ENCODE results near the gene KLRK1.
A peak's percentile ranks its signal among the peaks of the same experiment; 100 is the strongest.
"Not testable (repeated sequence)": the region's sequence is repeated elsewhere in the genome, so short reads cannot be mapped to it uniquely, and the experiment has no call there.

KLRK1 gene

GRCh38 chr12:10387498-10387897 is 2.3 kb downstream of the KLRK1 start:
- DNase-seq, result not testable (repeated sequence)

DNA sequence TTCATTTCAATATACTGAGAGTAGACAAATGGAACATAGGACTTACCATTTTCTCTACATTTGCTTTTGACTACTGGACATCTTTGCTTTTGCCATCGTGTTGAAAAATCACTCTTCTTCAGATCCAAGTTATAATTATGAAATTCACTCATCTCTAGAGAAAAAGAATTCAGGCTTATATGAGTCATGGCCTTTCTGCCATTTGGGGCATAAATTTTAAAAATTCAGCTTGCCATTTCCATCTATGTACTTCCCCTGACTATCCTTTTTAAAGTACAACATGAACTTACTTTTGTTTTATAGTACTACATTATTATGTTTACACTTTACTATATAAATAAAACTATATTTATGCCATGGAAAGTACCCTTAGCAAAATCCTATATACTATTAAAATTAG is 3.0 kb downstream of the KLRK1 start:
- DNase-seq, result no peak

DNA sequence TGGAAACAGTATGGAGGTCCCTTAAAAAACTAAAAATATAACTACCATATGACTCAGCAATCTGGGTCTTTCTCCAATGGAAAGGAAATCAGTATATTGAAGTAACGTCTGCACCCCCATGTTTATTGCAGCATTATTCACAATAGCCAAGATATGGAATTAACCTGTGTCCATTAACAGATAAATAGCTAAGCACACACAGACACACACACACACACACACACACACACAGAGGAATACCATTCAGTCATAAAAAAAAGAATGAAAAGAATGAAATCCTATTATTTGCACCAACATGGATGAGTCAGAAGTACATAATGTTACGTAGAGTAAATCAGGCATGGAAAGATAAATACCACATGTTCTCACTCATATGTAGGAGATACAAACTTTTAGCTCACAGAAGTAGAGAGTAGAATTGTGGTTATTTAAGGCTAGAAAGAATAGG is 4.7 kb downstream of the KLRK1 start:
- no peak for DNase-seq

DNA sequence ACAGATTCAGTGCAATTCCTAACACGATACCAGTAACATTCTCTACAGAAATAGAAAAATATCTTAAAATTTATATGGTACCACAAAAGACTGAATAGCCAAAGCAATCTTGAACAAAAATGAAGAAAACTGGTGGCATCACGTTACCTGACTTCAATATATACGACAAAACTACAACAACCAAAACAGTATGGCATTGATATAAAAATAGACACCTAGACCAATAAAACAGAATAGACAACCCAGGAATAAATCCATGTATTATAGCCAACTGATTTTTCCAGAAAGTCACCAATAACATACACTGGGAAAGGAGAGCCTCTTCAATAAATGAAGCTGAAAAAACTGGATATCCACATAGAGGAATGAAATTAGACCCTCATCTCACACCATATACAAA is 5.7 kb downstream of the KLRK1 start:
- DNase-seq, result no peak

GRCh38 chr12:10381928-10382628 is 7.8 kb downstream of the KLRK1 start:
- DNase-seq, result no peak

- DNase-seq, result not testable (repeated sequence)
Measured at GRCh38 chr12:10378737-10379136, 11.1 kb downstream of the KLRK1 start.

DNA sequence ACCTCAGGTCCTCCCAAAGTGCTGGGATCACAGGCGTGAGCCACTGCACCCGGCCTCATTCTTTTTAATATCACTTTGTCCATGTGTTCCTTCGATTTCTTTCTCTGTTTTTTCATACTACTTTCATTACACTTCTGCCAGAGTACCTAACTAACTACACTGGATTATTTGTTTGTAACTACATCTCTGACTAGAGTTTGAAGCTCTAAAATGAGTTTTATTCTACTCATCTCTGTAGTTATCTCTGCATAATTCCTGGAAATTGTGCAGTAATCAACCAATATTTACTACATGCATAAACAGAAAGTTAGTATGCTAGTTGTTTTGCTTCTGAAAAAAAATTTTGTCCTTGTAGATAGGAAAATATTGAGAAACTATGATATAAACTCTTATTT is 15.2 kb downstream of the KLRK1 start:
- DNase-seq, result no peak

DNA sequence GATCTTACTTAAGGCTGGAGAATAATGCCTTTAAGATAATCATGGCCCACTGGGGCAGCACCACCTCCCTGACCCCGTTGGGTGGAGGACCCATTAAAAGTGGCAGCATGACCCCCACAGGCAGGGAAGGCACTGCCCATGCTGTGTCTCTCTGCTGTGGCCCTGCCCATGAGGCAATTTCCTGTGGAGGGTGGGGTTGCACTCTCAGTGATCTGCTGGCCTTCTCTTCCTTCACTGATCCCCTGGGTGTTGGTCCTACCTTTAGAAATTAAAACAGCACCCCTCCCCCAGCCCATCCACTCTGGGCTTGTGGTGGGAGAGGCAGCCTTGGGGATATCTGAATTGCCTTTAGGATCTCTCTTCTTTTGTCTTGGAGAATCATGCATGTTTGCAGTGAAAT is 17.3 kb downstream of the KLRK1 start:
- DNase-seq, result no peak

DNA sequence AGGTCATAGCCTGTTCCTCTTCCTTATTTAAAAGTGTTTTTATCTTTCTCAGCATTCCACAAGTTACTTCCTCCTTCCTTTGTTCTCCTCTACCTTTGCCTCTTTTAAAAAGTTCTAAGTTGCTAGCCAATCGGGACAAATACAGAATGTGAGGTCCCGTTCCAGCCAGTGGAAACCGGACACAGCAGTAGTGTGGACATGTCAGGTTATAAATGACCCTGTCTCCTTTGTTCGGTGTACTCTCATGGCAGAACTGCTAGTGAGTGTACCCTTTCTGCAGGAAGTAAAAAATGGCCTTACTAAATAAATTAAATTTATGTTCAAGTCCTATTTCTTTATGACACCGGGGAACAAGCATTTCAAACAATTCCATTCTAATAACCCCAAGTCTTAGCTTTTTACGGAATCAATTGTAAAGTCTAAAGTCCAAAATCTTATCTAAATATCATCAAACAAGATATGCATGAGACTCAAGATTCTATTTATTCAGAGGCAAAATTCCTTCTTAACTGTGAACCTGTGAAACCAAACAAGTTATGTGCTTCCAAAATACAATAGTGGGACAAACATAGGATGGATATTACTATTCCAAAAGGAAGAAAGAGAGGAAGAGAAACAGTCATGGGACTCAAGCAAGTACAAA is 17.8 kb downstream of the KLRK1 start:
- not testable (repeated sequence) for DNase-seq

DNA sequence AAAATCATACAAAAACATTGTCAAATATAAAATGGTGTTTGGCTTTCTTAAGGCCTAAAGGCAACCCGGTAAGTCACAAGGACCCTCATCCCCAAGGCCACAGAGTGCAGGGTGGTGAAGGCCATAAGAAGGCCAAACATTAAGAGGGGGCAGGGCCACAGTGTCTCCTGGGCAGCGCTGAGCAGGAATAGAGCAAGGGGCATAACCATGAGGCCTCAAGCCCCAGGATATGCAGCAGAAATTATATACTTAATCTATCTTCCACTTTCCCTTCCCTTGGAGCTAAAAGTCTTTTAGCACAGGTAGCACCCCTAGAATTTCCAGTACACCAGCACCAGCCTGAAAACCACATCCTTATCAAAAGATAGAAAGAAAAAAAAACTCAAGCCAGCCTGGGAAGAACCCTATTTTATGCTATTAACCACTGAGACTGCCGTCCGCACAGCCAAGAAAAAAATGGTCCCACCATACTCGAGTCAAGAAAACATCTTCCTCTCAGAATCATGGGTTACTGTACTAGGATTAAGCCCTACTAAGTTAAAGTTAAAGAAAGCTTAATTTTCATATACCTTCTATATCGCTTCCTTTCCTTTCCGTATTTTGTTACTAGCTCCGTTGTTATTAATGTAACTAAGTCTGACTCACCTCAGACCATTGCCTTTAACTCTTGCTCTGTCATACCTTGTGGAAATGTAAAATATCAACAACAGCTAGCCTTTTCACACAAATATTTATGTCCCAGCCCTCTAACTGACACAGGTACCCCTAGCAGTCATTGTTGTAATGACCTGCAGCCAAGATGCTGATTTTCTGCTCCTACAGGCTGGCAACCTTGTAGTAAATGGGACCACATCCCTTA is 20.1 kb downstream of the KLRK1 start:
- DNase-seq, result no peak

DNA sequence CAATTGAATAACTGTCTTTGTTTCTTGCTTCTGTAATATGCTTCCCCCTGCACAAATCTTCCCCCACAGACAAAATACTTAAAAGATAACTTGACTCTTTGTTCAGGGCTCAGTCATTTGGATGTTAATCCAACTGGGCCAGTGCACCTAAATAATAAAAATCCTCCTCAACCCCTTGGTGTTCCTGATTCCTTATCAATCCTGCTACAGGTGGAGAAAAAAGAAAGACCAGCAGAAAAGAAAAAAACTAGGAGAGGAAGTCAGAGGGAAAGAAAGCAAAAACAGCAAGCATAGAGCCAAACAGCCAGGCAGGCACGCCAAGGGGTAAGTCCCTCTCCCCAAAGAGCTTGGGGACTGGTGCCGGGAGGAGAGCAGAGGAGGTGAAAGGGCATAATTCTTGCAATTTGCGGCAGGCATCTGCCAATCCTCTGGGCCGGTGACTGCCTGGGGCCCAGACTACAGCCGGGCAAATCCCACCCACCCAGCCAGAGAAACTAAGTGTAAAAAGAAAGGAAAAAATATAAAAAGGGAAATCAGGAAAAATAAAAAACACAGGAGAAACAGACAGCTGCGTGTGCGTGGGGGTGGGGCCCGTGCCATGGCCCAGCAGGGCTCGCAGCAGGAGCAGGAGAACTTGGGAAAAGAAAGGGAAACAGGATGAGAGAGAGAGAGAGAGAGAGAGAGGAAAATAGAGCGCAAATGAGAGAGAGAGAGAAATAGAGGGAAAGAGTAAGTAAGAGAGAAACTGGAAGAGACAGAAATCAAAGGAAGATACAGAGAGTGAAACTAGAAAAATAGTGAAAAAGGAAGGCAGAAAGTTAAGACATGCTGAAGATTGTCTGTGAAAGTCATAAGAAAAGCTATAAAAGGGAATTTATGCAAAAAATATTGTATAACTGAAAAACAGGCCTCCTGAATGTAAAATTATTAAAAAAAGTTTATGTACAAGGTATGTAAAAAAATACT is 21.4 kb downstream of the KLRK1 start:
- no peak for DNase-seq

GRCh38 chr12:10367714-10368113 is 22.1 kb downstream of the KLRK1 start:
- not testable (repeated sequence) for DNase-seq

DNA sequence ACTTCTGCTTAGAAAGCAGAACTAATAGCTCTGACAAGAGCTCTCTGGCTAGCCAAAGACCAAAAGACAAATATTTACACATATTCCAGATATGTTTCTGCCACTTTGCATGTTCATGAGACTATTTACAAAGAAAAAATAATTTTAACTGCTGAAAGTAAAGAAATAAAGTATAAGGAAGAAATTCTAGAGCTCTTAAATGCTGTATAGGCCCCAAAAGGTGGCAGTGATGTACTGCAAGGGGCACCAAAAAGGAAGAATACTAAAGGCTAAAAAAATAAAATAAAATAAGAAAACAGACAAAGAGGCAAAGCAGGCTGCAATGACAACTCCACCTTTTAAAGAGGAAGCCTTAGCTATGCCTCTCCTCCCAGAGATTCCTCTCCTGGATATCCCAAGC is 23.0 kb downstream of the KLRK1 start:
- DNase-seq, result peak; percentile 74

DNA sequence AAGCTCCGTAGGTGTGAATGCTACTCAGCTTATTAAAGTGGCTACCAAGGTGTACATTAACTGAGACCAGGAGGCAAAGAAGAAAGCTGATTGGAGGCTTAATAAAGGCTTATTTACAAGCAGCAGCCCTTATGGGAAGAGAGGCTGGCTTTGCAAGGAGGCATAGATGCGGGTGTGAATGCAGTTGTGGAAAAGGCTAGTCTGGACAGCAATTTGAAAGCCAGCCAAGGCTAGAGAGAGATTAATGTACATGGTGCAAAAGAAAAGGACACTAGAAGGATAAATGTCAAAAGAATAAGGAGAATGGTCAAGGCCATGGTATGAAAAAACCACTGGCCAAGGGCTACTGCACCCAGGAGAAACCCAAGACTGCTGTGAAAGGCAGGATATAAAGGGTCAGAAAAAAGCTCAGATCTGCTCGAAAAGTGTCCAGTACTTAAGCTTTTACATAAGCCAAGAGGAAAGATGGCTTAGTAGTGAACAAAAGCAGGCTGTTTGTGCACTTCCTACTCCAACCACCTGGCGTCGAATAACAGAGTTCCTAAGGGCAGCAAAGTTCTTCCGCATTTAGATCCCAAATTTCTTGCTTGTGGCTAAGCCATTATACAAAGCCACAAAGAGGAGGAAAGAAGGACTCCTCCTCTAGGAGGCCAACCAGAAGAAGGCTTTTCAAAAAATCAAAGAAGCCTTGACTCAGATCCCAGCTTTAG is 24.0 kb downstream of the KLRK1 start:
- DNase-seq, result peak; percentile 74

GRCh38 chr12:10364815-10365622 is 24.8 kb downstream of the KLRK1 start:
- DNase-seq, result peak; percentile 97

DNA sequence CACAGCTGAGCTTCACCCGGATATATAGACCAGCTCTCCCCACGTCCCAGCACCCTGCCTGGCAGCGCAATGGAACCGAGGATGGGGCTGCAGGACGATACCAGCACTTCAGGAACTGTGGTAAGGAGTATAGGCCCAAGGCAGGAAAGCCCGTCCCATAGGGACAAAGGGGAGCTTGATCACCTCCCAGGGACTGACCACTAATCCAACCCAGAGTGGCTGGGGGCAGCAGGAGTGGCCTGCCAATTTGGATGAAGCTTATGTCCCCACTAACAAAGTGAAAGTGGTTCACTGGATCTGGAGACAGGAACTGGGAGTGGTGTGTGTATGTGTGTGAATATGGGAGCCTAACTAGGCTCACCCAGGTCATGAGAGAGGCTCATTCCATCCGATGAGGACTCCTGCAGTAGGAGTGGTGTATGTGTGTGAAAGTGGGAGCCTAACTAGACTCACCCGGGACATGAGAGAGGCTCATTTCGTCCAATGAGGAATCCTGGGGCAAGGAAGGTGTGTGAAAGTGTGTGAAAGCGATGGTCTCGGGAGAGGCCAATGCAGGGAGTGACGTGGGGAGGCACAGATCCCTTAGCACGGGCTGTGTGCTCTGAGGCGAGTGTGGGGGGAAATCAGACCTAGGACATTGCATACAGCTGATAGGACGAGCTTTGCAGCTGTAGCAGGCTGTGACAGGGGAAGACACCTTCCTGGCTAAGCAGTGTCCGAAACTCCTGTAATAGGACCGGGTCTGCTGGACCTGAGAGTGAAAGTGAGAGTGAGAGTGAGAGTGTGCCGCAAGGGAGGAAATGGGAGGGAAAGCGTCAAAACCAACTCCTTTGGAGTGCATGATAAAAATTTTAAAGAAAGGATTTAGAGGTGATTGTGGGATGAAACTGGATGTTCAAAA is 25.7 kb downstream of the KLRK1 start:
- peak; percentile 77 for DNase-seq

GRCh38 chr12:10363658-10363913 is 26.3 kb downstream of the KLRK1 start:
- DNase-seq, result peak; percentile 75

- DNase-seq, result peak; percentile 66
Measured at GRCh38 chr12:10362828-10363657, 26.8 kb downstream of the KLRK1 start.

DNA sequence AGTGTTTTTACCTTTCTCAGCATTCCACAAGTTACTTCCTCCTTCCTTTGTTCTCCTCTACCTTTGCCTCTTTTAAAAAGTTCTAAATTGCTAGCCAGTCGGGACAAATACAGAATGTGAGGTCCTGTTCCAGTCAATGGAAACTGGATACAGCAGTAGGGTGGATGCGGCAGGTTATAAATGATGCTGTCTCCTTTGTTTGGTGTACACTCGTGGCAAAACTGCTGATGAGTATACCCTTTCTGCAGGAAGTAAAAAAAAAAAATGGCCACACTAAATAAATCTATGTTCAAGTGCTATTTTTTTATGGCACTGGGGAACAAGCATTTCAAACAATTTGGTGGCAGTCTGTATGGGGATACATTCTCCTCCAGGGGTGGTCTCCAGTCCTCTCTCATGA is 27.5 kb downstream of the KLRK1 start:
- peak; percentile 19 for DNase-seq
